D341Med (cell line): Measurements from ENCODE around the gene RNF208.
A peak's percentile ranks its signal among the peaks of the same experiment; 100 is the strongest.

Experiments
- DNase-seq: peaks from one replicate; pipeline ENCODE4 v3.0.0; 2012; ENCODE audit warnings: low spot score

RNF208 gene

GRCh38 chr9:137175345-137175961 is 46.6 kb downstream of the RNF208 start:
- peak; percentile 76 for DNase-seq

- DNase-seq = no peak
Observed at GRCh38 chr9:137174722-137175293, 47.2 kb downstream of the RNF208 start.

- DNase-seq = no peak
Observed at GRCh38 chr9:137173796-137174664, 48.0 kb downstream of the RNF208 start.

- peak; percentile 48 for DNase-seq
Observed at GRCh38 chr9:137172901-137173795, 48.9 kb downstream of the RNF208 start.

GRCh38 chr9:137171149-137171900 is 50.7 kb downstream of the RNF208 start:
- no peak for DNase-seq

- DNase-seq = no peak
Observed at GRCh38 chr9:137170486-137171148, 51.4 kb downstream of the RNF208 start.
